OCI-LY1 (cell line): ENCODE measurements around the gene KAT6B.
A peak's percentile ranks its signal among the peaks of the same experiment; 100 is the strongest.

Source experiments
- H2AFZ ChIP-seq: fragments of 200-600 bp; sonication (generic), shearing (Covaris generic); 2 replicates; pipeline ENCODE4 v1.6.0; 2014; ENCODE audit warnings: antibody characterized with exemption, mild to moderate bottlenecking, low read length
- H3F3A ChIP-seq: fragments of 200-600 bp; sonication (generic), shearing (Covaris generic); 2 replicates; pipeline ENCODE4 v1.6.0; 2014; ENCODE audit warnings: mild to moderate bottlenecking, antibody characterized with exemption, low read length, moderate library complexity; ENCODE audit not compliant: insufficient read depth
- H3K27ac ChIP-seq: fragments of 200-600 bp; sonication (generic); 2 replicates; pipeline ENCODE4 v1.5.1; 2014; ENCODE audit warnings: low read length, mixed run types, mild to moderate bottlenecking, low read depth; ENCODE audit not compliant: poor library complexity, severe bottlenecking
- H3K27me3 ChIP-seq: fragments of 200-600 bp; sonication (generic); 2 replicates; pipeline ENCODE4 v1.6.0; 2014; ENCODE audit warnings: antibody characterized with exemption, mild to moderate bottlenecking, low read length, moderate library complexity; ENCODE audit not compliant: insufficient read depth
- H3K36me3 ChIP-seq: fragments of 200-600 bp; sonication (generic); 2 replicates; pipeline ENCODE4 v1.6.1; 2014; ENCODE audit warnings: mild to moderate bottlenecking, antibody characterized with exemption, low read length, moderate library complexity, mixed read lengths; ENCODE audit not compliant: insufficient read depth
- H3K4me1 ChIP-seq: fragments of 200-600 bp; sonication (generic); 2 replicates; pipeline ENCODE4 v1.5.1; 2014; ENCODE audit warnings: mild to moderate bottlenecking, low read length, moderate library complexity; ENCODE audit not compliant: insufficient read depth, severe bottlenecking
- H3K4me2 ChIP-seq: fragments of 200-600 bp; sonication (generic), shearing (Covaris generic); 2 replicates; pipeline ENCODE4 v1.6.1; 2014; ENCODE audit warnings: low read length
- H3K4me3 ChIP-seq: fragments of 200-600 bp; sonication (generic); 2 replicates; pipeline ENCODE4 v1.5.1; 2014; ENCODE audit warnings: low read length, low read depth, mild to moderate bottlenecking, mixed read lengths; ENCODE audit not compliant: poor library complexity, severe bottlenecking
- H3K79me2 ChIP-seq: fragments of 200-600 bp; shearing (Covaris generic); 2 replicates; pipeline ENCODE4 v1.6.1; 2016; ENCODE audit warnings: mixed run types, low read length, mixed read lengths; ENCODE audit not compliant: insufficient read depth
- H3K9ac ChIP-seq: fragments of 200-600 bp; sonication (generic), shearing (Covaris generic); 2 replicates; pipeline ENCODE4 v1.6.1; 2014; ENCODE audit warnings: mild to moderate bottlenecking, low read length, mixed read lengths
- H3K9me2 ChIP-seq: fragments of 200-600 bp; sonication (generic), shearing (Covaris generic); 2 replicates; pipeline ENCODE4 v1.6.1; 2014; ENCODE audit warnings: low read depth, mild to moderate bottlenecking, low read length, mixed read lengths
- H3K9me3 ChIP-seq: fragments of 200-600 bp; shearing (Covaris generic); 2 replicates; pipeline ENCODE4 v1.6.1; 2014; ENCODE audit warnings: low read length, mixed read lengths
- H4K20me1 ChIP-seq: fragments of 200-600 bp; sonication (generic), shearing (Covaris generic); 2 replicates; pipeline ENCODE4 v1.6.0; 2016; ENCODE audit warnings: mild to moderate bottlenecking, low read length; ENCODE audit not compliant: insufficient read depth
- EZH2 ChIP-seq: fragments of 200-600 bp; sonication (generic), shearing (Covaris generic); IDR thresholded peaks from 2 replicates; pipeline ENCODE4 v1.8.0; 2017; ENCODE audit warnings: borderline replicate concordance, mixed run types, mild to moderate bottlenecking, antibody characterized with exemption, low read length, moderate library complexity, mixed read lengths
- TF ChIP-seq, protein P1 (sequence below): fragments of 200-600 bp; sonication (generic), shearing (Covaris generic); IDR thresholded peaks from 2 replicates; pipeline ENCODE4 v1.5.1; 2017; ENCODE audit warnings: mild to moderate bottlenecking, antibody characterized with exemption, low read length, moderate library complexity, mixed read lengths

Gene KAT6B

DNA sequence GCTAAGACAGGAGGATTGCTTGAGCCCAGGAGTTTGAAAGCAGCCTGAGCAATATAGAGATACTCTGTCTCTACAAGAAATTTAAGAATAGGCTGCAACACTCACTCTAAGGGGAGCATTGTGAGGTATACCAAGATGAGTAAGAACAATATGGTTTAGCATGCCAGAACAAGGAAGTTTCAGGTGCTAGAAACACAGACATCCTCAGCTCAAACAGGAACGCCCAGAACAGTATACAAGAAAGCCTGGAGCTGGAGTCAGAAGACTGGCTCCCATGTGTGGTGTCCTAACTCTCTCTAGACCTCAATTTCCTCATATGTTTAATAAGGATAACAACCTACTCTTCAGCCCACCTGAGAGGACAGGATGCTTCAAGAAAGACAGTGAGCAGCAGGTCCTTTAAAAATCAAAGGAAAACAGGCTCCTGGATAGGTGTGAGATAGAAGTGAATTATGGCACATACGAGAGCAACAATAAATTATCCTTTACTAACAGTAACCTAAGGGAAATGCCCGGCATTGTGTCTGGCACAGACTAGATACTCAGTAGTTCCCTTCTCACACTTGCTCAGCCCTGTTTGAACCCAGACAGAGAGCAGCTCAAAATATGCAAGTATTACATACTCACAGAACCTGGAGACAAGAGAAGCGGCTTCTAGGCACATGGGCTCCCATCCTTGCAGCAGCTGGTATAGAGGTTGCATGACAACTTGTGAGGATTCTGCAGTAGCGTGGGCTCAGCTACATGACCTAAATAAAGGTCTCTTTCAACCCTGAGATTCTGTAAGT lies 45.4 kb downstream of the KAT6B start:
- no peak for TF ChIP-seq EZH2
- TF ChIP-seq, protein P1, sequence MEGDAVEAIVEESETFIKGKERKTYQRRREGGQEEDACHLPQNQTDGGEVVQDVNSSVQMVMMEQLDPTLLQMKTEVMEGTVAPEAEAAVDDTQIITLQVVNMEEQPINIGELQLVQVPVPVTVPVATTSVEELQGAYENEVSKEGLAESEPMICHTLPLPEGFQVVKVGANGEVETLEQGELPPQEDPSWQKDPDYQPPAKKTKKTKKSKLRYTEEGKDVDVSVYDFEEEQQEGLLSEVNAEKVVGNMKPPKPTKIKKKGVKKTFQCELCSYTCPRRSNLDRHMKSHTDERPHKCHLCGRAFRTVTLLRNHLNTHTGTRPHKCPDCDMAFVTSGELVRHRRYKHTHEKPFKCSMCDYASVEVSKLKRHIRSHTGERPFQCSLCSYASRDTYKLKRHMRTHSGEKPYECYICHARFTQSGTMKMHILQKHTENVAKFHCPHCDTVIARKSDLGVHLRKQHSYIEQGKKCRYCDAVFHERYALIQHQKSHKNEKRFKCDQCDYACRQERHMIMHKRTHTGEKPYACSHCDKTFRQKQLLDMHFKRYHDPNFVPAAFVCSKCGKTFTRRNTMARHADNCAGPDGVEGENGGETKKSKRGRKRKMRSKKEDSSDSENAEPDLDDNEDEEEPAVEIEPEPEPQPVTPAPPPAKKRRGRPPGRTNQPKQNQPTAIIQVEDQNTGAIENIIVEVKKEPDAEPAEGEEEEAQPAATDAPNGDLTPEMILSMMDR = no peak
- Histone ChIP-seq H3K27me3 (no peaks in the 10 kb centered on the region), H3K36me3 (no peaks in the 10 kb centered on the region; the same call in 1 of the 2 replicates), H3K9ac (no peak overlapping the region; the same call in 1 of the 2 replicates), H3K4me1 (peaks cover 43% of the 10 kb centered on the region), H2AFZ (no peak overlapping the region), H3K4me2 (no peak overlapping the region), H3K27ac (peak overlapping the region; percentile 3), H3K9me2 (no peaks in the 10 kb centered on the region), H3F3A (no peaks in the 10 kb centered on the region), H3K79me2 (peaks cover 59% of the 10 kb centered on the region), H3K4me3 (no peak overlapping the region), H3K9me3 (no peaks in the 10 kb centered on the region), H4K20me1 (no peaks in the 10 kb centered on the region)

DNA sequence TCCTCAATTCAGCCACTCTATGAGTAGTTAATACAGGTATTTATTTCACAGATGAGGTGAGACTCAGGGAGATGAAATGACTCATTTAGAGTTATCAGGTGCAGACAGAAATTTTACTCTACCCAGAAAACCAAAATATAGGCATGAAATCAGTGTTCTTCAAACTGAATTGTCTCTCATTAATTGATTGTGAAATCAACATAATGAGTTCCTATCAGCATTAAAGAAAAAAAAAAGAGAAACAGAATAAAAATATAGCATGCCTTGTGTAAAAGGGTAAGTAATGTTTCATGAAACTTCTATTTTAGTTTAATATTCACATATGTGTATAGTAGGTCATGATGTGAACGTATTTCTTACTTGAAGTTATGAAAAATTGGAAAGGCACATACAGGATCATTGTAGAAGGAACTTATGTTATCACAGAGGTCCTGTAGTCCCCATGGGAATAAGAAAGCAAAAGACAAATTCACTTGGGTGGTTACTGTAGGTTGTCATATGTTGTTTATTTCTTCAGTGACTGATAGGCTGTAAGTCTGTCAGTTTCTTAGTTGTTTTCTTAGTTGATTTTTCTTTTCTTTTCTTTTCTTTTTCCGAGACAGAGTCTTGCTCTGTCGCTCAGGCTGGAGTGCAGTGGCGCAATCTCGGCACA lies 47.5 kb downstream of the KAT6B start:
- no peak overlapping the region for H3K4me3 ChIP-seq
- no peak overlapping the region for H3K4me2 ChIP-seq
- no peaks in the 10 kb centered on the region for H4K20me1 ChIP-seq
- H3K9me2 ChIP-seq = no peaks in the 10 kb centered on the region
- no peaks in the 10 kb centered on the region for H3K9me3 ChIP-seq
- no peaks in the 10 kb centered on the region for H3K36me3 ChIP-seq
- no peaks in the 10 kb centered on the region for H3F3A ChIP-seq
- H3K9ac ChIP-seq = no peak overlapping the region
- H3K27me3 ChIP-seq = no peaks in the 10 kb centered on the region
- no peak for TF ChIP-seq EZH2
- TF ChIP-seq, protein P1 = no peak
- no peak overlapping the region for H2AFZ ChIP-seq
- H3K27ac ChIP-seq = no peak overlapping the region
- peaks cover 38% of the 10 kb centered on the region for H3K79me2 ChIP-seq
- peaks cover 38% of the 10 kb centered on the region for H3K4me1 ChIP-seq

DNA sequence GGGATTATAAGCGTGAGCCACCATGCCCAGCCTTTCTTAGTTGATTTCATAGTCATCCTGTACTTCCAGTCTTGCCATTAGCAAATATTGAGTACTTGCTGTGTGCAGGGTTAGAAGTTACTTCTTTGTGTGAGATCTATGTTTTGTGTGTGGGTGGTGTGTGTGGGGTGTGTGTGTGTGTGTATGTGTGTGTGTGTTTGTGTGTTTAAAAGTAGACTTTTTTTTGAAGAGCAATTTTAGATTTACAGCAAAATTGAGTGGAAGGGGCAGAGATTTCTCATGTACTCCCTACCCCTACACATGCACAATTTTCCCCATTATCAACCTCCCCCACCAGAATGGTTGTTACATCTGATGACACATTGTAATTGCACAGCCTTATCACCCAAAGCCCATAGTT lies 48.2 kb downstream of the KAT6B start:
- Histone ChIP-seq H3K36me3 (no peaks in the 10 kb centered on the region), H2AFZ (no peak overlapping the region), H3K4me1 (peaks cover 38% of the 10 kb centered on the region), H3K79me2 (peaks cover 38% of the 10 kb centered on the region), H3K4me3 (no peak overlapping the region), H4K20me1 (no peaks in the 10 kb centered on the region), H3K27me3 (no peaks in the 10 kb centered on the region), H3K9me2 (no peaks in the 10 kb centered on the region), H3F3A (no peaks in the 10 kb centered on the region), H3K9me3 (no peaks in the 10 kb centered on the region), H3K9ac (no peak overlapping the region), H3K27ac (no peak overlapping the region), H3K4me2 (no peak overlapping the region)
- TF ChIP-seq, protein P1 = no peak
- no peak for TF ChIP-seq EZH2
